ENCODE results near the gene SERTAD1. TPM values are rescaled to one million over a fixed set of nuclear protein-coding genes. Genes with fewer than 3 reads are reported as not detected.
"Not testable (repeated sequence)": the region's sequence is repeated elsewhere in the genome, so short reads cannot be mapped to it uniquely, and the experiment has no call there.

The SERTAD1 gene
- total RNA-seq, 1 donor from 2014 or later, result 12.9 TPM

DNA sequence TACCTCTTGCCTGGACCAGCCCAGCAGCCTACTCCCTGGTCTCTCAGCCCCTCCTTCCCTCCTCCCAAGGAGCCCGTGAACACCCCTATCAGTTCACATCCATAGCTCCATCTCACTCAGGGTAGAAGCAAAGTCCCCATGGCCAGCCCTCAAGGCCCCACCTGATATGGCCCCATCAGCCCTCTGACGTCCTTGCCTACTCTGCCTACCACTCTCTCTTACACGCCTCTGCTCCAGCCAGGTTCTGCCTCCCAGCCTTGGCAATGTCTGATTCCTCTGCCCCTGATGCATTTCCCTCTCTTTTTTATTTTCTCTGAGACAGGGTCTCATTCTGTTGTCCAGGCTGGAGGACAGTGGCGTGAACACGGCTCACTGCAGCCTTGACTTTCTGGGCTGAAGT lies 26.2 kb upstream of the SERTAD1 start:
- DNase-seq (ENCODE audit: low read depth), result no peak

DNA sequence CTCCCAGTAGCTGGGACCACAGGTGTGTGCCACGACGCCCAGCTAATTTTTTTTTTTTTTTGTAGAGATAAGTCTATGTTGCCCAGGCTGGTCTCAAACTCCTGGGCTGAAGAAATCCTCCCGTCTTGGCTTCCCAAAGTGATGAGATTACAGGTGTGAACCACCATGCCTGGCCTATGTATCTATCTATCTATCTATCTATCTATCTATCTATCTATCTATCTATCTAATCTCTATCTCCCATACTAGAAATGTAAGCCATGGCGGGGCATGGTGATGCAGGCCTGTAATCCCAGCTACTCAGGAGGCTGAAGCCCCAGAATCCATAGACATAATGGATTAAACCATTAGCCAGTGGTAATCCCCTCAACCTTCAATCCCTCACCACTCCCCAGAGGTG lies 24.9 kb upstream of the SERTAD1 start:
- DNase-seq (ENCODE audit: low read depth), result no peak

DNA sequence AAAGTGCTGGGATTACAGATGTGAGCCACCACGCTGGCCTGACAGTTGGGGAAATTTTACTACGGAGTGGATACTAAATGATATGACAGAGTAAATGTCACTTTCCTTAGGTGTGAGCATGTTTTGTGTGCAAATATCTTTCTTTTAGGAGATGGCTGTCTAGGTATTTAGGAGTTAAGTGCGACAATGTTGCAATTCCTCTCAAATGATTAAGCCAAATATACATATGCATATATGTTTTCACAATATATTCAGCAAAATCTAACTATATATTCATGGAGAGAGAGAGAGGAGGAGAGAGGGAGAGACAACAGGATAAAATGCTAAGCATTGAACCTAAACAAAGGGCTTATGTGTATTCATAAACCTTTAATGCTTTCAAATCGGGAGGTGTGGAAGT lies 23.7 kb upstream of the SERTAD1 start:
- no peak for DNase-seq (ENCODE audit: low read depth)

DNA sequence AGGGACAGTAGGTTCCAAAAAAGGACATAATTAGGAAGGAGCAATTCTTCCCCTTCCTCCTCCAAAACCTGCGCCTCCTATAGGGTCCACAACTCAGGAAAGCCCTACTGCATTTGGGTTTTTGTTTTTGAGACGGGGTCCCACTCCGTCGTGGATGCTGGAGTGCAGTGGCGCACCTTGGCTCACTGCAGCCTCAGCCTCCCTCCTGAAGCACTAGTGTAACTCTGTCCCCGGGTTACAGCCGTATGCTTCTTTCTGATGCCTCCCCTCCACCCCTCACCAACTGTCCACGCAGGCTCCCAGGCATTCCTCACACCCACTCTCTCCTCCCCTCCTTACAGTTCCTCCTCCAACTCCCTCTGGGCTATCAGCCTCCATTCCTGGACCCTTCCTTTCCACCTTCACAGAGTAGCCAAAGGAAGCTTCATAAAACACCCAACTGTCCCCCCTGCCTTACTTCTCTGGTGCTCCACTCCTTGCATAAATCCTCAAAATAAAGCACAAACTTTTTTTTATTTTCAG lies 20.5 kb upstream of the SERTAD1 start:
- no peak for DNase-seq (ENCODE audit: low read depth)

DNA sequence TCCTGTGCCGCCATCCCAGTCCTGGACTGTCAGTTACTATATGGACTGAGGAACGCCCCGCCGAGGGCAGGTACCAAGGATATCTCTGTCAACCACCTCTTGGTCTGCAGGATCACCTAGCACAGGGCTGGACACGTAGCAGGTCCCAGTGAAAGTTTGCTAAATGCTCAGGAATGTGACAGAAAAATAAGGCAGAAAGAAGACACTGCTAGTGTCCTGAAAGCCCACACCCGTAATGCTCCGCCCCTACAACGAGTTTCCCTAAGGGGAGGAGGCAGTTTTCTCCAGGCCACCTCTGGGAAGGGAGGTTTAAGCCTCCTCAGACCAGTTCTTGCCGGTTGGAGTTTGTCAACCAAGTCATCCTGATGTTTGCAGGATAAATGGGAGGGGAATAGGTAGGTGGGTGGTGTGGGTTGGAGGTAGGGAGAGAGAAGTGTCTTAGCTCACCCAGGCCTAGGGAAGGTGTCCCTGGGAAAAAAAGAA lies 20.0 kb upstream of the SERTAD1 start:
- DNase-seq (ENCODE audit: low read depth), result no peak

DNA sequence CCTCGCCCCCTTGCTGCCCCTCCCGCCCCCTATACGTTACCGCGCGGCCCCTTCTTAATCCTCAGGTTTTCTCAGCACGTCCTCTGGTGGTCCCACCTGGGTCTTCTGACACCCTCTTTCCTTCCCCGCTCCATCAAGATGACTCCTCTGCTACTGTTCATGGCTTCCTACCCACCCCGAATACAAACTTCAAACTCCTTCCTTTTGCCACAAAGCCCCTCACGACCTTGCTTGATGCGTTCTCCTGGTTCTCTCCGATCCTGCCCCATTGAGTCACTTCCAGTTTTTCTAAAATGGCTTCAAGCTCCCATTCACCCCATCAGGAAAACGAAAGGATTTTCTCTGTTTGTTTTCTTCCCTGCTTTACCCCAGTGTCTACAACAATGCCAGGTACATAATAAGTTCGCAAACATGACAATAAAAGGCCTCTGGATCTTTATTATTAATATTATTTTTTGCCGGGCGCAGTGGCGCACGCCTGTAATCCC lies 19.1 kb upstream of the SERTAD1 start:
- DNase-seq (ENCODE audit: low read depth), result no peak

DNA sequence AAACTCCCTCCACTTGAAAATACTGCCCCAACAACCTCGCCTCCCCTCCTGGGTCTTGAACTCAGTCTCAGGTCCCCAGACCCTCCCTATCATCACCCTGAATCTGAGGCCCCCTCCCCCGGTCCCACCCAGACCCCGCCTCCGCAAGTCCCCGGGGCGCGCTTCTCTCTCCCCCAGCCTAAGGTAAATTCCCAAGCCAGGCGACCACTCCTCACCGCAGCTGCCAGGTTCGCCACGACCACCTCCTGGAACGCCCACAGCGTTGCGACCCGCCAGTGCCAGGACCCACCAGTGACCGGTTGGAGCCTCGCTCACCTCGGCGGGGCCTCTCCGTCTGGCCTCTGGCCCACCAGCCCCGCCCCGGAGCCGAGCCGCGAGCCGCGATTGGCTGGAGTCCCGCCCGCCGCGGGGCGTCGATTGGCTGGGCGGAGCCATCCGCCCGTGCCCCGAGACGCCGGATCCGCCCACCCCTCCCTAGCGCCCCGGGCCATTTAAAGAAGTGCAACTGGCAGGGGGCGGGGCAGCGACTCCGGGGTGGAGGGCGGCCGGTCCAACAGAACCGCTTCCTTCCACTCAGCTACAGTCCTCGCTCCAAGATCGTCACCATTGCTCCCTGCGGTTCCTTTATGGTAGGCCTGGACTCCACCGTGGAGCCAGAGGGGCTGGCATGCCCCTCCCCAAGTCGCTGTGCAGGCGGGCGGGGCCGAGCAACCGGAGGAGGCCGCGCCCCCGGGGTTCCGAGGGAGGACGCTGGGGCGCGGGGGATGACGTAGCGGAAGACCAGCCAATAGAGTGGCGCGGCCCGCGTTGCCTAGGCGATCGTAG lies 18.4 kb upstream of the SERTAD1 start, which contains the start of gene SERTAD3:
Gene SERTAD3, minus strand, starts transcription at position 336 of the 825 bp plus-strand sequence. CDS start 2,255 bp downstream, outside the sequence.
- DNase-seq (ENCODE audit: low read depth), result peak; percentile 97

DNA sequence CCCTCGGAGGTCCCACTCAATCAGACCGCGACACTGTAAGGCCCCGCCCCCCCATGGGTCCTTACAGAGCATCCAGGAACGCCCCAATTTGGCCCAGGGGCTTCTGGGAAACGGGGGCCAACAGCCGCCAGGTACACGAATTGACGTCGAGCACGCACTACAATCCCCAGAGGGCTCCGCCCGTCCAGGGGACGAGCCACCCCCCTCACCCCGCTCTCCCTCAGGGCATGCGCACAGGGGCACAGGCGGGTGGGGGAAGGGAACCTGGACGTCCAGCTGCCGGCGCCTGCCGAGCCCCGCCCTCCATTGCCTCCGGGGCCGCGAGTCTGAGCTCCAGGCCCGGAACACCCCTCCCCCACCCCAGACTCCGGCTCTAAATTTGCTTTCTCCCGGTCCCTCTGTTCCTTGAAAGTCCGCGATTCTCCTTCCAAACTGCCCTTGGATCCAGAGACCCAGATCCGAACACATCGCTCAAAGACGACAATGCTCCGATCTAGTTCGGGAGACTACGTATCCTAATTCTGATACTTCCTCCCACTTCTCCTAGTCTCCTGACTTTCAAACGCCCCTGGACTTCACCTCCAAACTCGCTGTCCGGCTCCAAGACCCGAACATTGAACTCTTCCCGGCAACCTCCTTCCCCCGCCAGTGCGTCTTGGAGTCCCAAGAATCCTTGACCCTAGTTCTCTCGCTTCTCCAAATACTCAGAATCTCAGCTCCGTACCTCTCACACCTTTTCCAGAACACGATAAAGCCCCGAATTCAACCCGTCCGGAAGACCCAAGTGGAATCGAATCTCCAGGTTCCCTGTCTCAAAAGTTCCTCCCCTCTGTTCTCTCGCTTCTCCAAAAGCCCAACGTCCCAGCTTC lies 17.6 kb upstream of the SERTAD1 start:
- peak; percentile 100 for DNase-seq (ENCODE audit: low read depth)

DNA sequence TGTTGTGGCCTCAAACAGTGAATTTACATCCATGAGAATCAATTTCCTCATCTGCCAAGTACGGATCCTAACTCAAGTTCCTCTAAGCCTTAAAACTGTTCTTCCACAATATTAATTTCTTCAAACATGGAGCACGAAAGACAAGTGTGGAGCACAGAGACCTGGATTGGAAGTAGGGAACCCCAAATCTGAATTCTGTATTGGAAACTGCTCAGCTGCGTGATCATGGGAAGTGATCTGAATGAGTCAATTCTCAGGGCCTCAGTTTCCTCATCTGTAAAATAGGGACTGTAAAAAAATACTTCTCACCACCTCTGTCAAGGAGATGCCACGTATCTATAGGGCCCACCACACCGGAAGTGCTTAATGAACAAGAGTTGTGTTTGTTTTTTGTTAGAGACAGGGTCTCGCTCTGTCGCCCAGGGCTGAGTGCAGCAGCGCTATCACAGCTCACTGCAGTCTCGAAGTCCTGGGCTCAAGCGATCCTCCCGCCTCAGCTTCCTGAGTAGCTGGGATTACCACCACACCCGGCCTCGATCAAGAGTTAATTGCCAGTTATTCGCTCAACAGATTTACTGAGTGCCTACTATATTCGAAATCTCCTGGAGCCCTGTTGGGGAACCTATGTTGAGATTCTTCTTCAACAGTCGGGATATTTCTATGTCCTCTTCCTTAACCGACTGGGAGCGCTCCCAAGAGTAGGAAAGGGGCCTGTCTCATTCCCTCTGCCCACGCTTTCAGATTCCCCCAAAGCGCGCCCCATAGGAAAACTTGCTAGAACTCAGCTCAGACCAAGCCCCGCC lies 16.7 kb upstream of the SERTAD1 start:
- DNase-seq (ENCODE audit: low read depth), result no peak

DNA sequence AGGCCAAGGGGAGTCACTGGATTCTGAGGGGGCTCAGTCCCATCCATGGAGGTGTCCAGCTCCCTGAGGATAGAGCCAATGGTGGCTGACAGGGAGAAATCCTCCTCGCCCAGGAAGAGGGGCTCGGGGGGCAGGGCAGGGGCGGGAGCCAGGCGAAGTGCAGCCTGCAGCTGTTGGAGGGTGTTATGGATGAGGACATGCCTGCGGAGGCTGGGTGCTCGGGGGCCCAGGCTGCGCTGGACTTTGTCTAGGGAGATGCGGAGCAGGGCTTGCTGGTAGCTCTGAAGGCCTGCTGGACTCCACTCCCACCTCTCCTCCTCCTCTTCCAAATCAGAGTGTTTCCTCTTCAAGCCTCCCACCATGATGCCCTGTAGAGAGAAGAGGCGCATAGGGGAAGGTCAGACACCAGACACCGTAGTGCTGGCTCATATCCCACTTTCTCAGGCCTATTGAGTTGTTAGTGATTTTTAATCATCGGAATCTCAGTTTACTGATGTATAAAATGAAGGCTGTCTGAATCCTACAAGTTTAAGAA lies 16.0 kb upstream of the SERTAD1 start:
- DNase-seq (ENCODE audit: low read depth), result no peak

DNA sequence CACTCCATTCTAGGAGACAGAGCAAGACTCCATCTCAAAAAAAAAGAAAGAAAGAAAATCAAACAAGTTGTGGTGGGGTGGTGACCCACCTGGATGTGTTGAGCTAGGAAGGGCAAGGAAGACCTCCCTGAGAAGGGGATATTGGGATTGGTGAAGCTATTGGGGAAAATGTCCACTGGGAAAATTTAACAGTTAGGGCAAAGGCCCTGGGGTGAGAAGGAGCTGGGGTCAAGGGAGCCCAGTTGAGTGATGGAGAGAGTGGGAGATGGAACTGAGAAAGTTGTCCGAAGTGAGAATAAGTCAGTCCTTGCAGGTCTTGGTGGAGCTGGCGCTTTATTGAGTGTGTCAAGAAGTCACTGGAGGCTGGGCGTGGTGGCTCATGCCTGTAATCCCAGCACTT lies 12.5 kb upstream of the SERTAD1 start:
- DNase-seq (ENCODE audit: low read depth), result no peak

DNA sequence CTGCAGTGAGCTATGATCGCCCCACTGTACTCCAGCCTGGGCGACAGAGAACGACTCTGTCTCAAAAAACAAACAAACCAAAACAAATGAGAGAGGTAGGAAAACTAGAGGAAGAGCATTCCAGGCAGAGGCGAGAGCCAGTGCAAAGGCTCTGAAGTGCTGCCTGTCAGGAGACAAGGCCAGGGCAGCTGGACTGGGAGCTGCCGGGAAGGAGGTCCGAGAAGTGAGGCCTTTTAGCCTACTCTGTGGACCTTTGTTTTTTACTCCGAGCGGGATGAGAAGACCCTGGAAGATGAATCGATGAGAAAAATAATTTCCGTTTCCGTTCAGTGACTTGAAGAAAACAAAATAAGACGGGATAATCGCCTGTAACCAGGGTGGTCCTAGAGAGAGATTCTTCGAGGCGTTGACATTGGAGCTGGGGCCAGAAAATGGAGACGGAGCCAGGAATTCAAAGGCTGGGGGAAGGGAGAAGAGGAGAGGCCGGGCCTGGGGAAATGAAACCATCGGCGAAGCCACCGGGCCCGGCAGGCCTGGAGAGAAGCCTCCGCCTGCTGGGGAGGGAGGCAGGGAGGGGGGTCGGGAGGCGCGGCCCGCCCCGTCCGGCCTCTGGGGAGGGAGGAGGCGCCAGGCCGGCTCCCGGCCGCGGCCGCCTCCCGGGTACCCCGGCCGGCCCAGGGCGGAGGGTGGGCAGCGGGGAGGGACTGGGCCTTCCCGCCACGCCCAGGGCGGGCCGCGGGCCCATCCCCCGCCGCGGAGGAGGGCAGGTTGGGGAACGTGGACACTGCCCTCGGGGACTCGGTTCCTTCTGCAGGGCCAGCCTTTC lies 7.8 kb upstream of the SERTAD1 start:
- DNase-seq (ENCODE audit: low read depth), result peak; percentile 95

DNA sequence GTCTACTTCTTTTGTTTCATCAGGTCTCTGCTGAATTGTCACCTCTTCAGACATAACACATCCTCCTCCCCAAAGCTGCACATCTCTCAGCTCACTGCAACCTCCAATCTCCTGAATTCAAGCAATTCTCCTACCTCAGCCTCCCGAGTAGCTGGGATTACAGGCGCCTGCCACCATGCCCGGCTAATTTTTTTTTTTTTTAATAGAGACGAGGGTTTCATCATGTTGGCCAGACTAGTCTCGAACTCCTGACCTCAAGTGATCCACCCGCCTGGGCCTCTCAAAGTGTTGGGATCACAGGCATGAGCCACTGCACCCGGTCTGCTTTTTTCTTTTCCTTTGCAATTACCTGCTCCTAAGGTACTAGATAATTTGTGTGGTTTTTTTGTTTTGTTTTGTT lies 7.0 kb upstream of the SERTAD1 start:
- not testable (repeated sequence) for DNase-seq (ENCODE audit: low read depth)

DNA sequence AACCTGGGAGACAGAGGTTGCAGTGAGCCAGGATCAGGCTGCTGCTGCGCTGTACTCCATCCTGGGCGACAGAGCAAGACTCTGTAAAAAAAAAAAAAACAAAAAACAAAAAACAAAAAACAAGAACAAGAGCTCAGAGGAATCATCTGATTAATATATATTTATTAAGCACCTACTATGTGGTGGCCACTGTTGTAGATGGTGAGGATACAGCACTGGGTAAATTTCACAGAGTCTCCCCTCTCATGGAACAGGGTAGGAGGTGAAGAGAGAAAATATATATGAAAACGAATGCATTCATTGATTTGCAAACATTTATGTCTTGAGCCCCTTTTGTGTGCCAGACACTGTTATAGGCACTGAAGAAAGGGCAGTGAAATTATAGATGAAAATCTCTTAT lies 5.9 kb upstream of the SERTAD1 start:
- DNase-seq (ENCODE audit: low read depth), result no peak

DNA sequence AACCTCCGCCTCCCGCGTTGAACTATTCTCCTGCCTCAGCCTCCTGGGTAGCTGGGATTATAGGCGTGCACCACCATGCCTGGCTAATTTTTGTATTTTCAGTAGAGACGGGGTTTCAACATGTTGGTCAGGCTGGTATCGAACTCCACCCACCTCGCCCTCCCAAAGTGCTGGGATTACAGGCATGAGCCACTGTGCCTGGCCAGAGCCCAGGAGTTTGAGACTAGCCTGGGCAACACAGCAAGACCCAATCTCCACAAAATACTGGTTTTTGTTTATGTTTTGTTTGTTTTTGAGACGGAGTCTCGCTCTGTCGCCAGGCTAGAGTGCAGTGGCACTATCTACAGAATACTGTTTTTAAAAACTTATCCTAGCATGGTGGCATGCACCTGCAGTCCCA lies 4.5 kb upstream of the SERTAD1 start:
- DNase-seq (ENCODE audit: low read depth), result not testable (repeated sequence)

DNA sequence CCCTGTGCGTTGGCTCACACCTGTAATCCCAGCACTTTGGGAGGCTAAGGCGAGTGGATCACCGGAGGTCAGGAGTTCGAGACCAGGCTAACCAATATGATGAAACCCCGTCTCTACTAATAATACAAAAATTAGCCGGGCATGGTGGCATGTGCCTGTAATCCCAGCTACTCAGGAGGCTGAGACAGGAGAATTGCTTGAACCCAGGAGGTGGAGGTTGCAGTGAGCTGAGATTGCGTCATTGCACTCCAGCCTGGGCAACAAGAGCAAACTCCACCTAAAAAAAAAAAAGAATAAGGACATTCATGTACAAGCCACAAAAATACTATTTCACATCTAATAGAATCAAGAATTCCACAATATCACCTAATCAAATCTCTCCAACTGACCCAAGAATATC lies 2.4 kb upstream of the SERTAD1 start:
- not testable (repeated sequence) for DNase-seq (ENCODE audit: low read depth)

DNA sequence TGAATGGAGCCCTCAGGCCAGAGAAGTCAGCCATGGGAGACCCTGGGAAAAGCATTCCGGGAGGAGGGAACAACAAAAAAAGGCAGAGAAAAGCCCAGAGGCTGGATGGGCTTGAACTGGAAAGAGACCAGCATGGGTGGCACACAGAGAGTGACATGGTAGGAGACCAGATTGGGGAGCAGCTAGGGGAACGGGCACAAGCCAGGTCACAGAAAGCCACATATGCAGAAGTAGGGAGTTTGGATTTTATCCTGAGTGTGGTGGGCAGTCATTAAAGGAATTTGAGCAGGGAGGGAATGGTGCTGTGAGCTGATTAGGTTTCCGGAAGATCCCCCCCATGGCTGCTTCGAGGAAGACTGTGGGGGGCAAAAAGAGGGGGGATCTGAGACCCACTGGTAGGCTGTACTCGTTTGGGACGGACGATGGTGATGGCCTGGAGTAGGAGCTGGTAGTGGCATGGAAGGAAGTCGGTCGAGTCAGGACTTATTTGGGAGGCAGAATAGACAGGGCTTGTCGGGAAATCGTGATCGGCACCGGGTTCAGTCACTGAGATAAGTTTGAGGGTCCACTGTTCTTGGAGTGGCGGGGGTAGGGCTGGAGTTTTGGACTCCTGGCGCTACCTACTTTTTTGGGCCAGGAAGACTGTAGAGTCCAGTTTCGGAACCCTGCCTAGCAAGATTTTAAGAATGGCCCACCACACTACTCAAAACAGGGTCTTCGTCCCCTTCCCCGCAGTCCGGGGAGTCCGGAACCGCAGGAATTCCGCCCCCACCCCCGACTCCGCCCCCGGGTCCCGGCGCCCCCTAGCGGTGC lies 949 bp downstream of the SERTAD1 start:
- peak; percentile 68 for DNase-seq (ENCODE audit: low read depth)

DNA sequence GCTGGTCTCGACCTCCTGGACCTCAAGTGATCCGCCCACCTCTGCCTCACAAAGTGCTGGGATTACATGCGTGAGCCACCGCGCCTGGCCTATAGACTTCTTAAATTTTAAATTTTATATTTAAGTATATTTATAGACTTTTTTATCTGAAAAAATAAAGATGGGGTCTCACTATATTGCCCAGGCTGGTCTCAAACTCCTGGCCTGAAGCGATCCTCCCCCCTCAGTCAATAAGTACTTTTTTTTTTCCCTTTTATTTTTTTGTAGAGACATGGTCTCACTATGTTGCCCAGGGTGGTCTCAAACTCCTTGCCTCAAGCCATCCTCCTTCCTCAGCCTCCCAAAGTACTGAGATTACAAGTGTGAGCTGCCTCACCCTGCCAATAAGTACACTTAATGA lies 1.9 kb downstream of the SERTAD1 start:
- DNase-seq (ENCODE audit: low read depth), result no peak
